Skeletal muscle tissue (tissue), 4 donors: ENCODE results near the gene MUC5B. TPM values are rescaled to one million over a fixed set of nuclear protein-coding genes. Genes with fewer than 3 reads are reported as not detected.

Experiments used
- H3K27ac ChIP-seq: one replicate; pipeline ENCODE4 v1.7.0; 2013; ENCODE audit warnings: mild to moderate bottlenecking, low read depth, low read length, inconsistent platforms
- H3K27me3 ChIP-seq, 3 donors: one replicate each; pipeline ENCODE4 v1.7.0; 2013; ENCODE audit warnings: low read length in 3 of 3; ENCODE audit not compliant: control insufficient read depth in 3 of 3, insufficient read depth in 3 of 3
- H3K36me3 ChIP-seq, 3 donors: one replicate each; pipeline ENCODE4 v1.7.0; 2013; ENCODE audit warnings: low read length in 3 of 3; ENCODE audit not compliant: control insufficient read depth in 3 of 3, insufficient read depth in 3 of 3
- H3K4me1 ChIP-seq, 3 donors: one replicate each; pipeline ENCODE4 v1.7.0; 2013; ENCODE audit warnings: low read length in 3 of 3, mild to moderate bottlenecking in 3 of 3; ENCODE audit not compliant: control insufficient read depth in 3 of 3, insufficient read depth in 3 of 3
- H3K4me3 ChIP-seq, 3 donors: one replicate each; pipeline ENCODE4 v1.7.0; 2013; ENCODE audit warnings: low read length in 3 of 3
- H3K9ac ChIP-seq, 3 donors: one replicate each; pipeline ENCODE4 v1.7.0; 2013; ENCODE audit warnings: low read length in 3 of 3, mild to moderate bottlenecking in 3 of 3, moderate library complexity in 2 of 3, low read depth in 1 of 3
- H3K9me3 ChIP-seq, 3 donors: one replicate each; pipeline ENCODE4 v1.7.0; 2013; ENCODE audit warnings: low read length in 3 of 3; ENCODE audit not compliant: control insufficient read depth in 3 of 3
- total RNA-seq: library from RNA; depleted of rRNA; stranded (reverse); fragments of >200 nt; gene quantifications from one replicate; pipeline ENCODE4 v1.2.3, GENCODE V29; 2014
- donor health status: Osteomylitis.

The MUC5B gene
- total RNA-seq, 1 donor from 2014 or later, result not detected

- Histone ChIP-seq H3K27me3 (no peaks in the 10 kb centered on the region), H3K9me3 (no peaks in the 10 kb centered on the region), H3K4me3 (no peak overlapping the region), H3K36me3 (peaks cover 25 to 30% (median 26%) of the 10 kb centered on the region in 3 donors), H3K9ac (peak overlapping the region in 1 of 3 donors; percentile 74), H3K4me1 (peaks cover 26 to 49% (median 30%) of the 10 kb centered on the region in 3 donors), H3K27ac (no peak overlapping the region)
These were observed 74.2 kb downstream of the MUC5B start for GRCh38 chr11:1297011-1297575.

- H3K9me3 ChIP-seq, result no peaks in the 10 kb centered on the region
- H3K4me1 ChIP-seq, result peaks cover 26 to 53% (median 35%) of the 10 kb centered on the region in 3 donors
- peak overlapping the region; percentile 89 for H3K27ac ChIP-seq
- H3K4me3 ChIP-seq, result peak overlapping the region in 2 of 3 donors; percentile 13 to 67
- no peaks in the 10 kb centered on the region for H3K27me3 ChIP-seq
- H3K9ac ChIP-seq, result peak overlapping the region in 1 of 3 donors; percentile 74
- H3K36me3 ChIP-seq, result peaks cover 19 to 23% (median 20%) of the 10 kb centered on the region in 3 donors
These were observed 75.0 kb downstream of the MUC5B start for GRCh38 chr11:1297576-1298473.

- H3K9ac ChIP-seq, result peak overlapping the region; percentile 38 to 74 (median 56)
- peak overlapping the region; percentile 38 to 67 (median 54) for H3K4me3 ChIP-seq
- no peaks in the 10 kb centered on the region for H3K27me3 ChIP-seq
- no peaks in the 10 kb centered on the region for H3K9me3 ChIP-seq
- peaks cover 9 to 14% (median 13%) of the 10 kb centered on the region in 3 donors for H3K36me3 ChIP-seq
- H3K4me1 ChIP-seq, result peaks cover 26 to 61% (median 40%) of the 10 kb centered on the region in 3 donors
- peak overlapping the region; percentile 89 for H3K27ac ChIP-seq
These were observed 76.0 kb downstream of the MUC5B start for GRCh38 chr11:1298695-1299492.

GRCh38 chr11:1299621-1300020 lies 76.8 kb downstream of the MUC5B start:
- H3K27me3 ChIP-seq, result no peaks in the 10 kb centered on the region
- H3K4me3 ChIP-seq, result peak overlapping the region in 1 of 3 donors; percentile 33
- H3K27ac ChIP-seq, result peak overlapping the region; percentile 33
- no peaks in the 10 kb centered on the region for H3K9me3 ChIP-seq
- H3K4me1 ChIP-seq, result peaks cover 30 to 61% (median 46%) of the 10 kb centered on the region in 3 donors
- H3K36me3 ChIP-seq, result peaks cover 6 to 13% (median 12%) of the 10 kb centered on the region in 3 donors
- H3K9ac ChIP-seq, result peak overlapping the region in 1 of 3 donors; percentile 35

- no peak overlapping the region for H3K4me3 ChIP-seq
- no peaks in the 10 kb centered on the region for H3K27me3 ChIP-seq
- H3K36me3 ChIP-seq, result peaks cover 5 to 10% (median 9%) of the 10 kb centered on the region in 3 donors
- H3K27ac ChIP-seq, result peak overlapping the region; percentile 22
- H3K4me1 ChIP-seq, result peaks cover 30 to 61% (median 46%) of the 10 kb centered on the region in 3 donors
- H3K9ac ChIP-seq, result no peak overlapping the region
- no peaks in the 10 kb centered on the region for H3K9me3 ChIP-seq
These were observed 77.3 kb downstream of the MUC5B start for GRCh38 chr11:1300121-1300520.

- H3K4me1 ChIP-seq, result peaks cover 30 to 61% (median 46%) of the 10 kb centered on the region in 3 donors
These were observed 77.8 kb downstream of the MUC5B start for GRCh38 chr11:1300569-1301187.

GRCh38 chr11:1301220-1302000 lies 78.5 kb downstream of the MUC5B start:
- Histone ChIP-seq H3K27ac (no peak overlapping the region), H3K4me1 (peaks cover 30 to 61% (median 46%) of the 10 kb centered on the region in 3 donors), H3K36me3 (peaks cover 0 to 14% (median 8%) of the 10 kb centered on the region in 3 donors), H3K9ac (no peak overlapping the region), H3K4me3 (no peak overlapping the region), H3K27me3 (no peaks in the 10 kb centered on the region), H3K9me3 (no peaks in the 10 kb centered on the region)

More at GRCh38 chr11:1300569-1301187, 77.8 kb downstream of the MUC5B start:
- H3K27ac ChIP-seq, result peak overlapping the region; percentile 22
- peaks cover 0 to 11% (median 8%) of the 10 kb centered on the region in 3 donors for H3K36me3 ChIP-seq
- H3K9me3 ChIP-seq, result no peaks in the 10 kb centered on the region
- H3K27me3 ChIP-seq, result no peaks in the 10 kb centered on the region
- H3K9ac ChIP-seq, result no peak overlapping the region
- H3K4me3 ChIP-seq, result no peak overlapping the region

GRCh38 chr11:1302041-1302460 lies 79.2 kb downstream of the MUC5B start:
- Histone ChIP-seq H3K9ac (no peak overlapping the region), H3K4me1 (peaks cover 33 to 63% (median 50%) of the 10 kb centered on the region in 3 donors), H3K36me3 (peaks cover 2 to 14% (median 10%) of the 10 kb centered on the region in 3 donors), H3K9me3 (no peaks in the 10 kb centered on the region), H3K27me3 (no peaks in the 10 kb centered on the region), H3K4me3 (no peak overlapping the region), H3K27ac (no peak overlapping the region)
